ENCODE measurements around the gene PRPS1.
A peak's percentile ranks its signal among the peaks of the same experiment; 100 is the strongest.

PRPS1 gene

DNA sequence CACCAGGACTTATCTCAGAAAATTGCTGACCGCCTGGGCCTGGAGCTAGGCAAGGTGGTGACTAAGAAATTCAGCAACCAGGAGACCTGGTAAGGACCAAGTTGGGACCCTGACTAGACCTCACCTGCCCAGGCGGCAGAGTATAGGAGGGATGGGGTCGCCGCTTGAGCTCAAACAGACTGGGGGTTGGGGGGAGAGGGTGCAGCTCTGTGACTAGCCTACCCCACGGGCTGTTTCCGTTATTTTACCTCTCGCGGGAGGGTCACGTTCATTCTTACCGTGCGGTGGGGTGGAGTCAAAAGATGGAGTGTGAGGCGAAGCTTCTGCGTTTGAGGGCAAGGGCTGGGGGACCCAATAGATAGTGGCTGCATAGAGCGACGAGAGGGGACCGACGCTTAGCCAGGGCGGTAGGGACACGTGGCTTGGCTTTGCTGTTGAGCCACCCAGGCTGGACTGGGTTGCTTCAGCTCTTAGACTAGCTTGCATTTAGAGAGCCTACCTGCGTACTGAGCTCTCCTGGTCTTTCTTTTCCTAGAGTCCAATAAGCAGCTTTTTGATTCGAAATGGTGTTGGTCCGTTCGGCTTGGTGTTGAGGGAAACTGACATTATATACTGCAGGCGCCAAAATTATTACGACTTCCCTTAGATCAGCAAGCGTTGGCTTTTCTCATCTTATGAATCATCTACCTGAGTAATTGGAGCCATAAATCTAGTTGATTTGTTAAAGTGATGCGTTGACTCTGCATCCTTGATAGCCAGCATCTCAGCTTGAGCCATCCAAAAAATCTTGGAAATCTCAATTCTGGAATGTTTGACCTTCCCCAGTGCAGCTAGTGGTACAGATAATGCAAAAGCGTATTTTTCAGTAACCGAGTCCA, 591 bp downstream of the PRPS1 start:
- peaks cover 54% of the 10 kb centered on the region for H3K79me2 ChIP-seq (ENCODE audit: low read length)

DNA sequence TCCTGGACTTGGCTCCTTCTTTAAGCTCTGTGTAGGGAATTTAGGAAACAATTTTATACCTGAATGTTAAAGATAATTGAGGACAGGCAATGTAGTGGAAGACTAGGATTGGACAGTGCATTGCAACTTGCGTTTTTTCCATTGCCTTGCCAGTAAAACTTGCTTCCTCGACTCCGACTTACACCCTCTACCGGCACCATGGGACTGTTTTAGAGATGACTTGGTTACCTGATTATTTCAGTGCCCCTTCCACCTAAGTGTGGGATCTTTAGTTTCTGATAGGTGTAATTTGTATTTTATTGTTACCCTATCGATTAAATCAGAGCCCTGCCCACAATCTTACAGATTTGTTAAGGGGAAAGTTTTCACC, 1.2 kb downstream of the PRPS1 start:
- H3K4me3 ChIP-seq (ENCODE audit: low read length) = peak overlapping the region; percentile 82
- peaks cover 6% of the 10 kb centered on the region for H3K36me3 ChIP-seq (replicated peaks; ENCODE audit: low read depth, low read length)
- H4K20me1 ChIP-seq (ENCODE audit: insufficient read depth, low read length) = peaks cover 25% of the 10 kb centered on the region
- peaks cover 15% of the 10 kb centered on the region for H3K4me1 ChIP-seq (ENCODE audit: low read length)
- peak overlapping the region; percentile 90 for H3K9ac ChIP-seq (ENCODE audit: low read length)
- H3K4me2 ChIP-seq (ENCODE audit: low read length) = peak overlapping the region; percentile 65
- no peak for TF ChIP-seq EZH2phosphoT487 (IDR thresholded peaks at IDR 0.05; ENCODE audit: low read depth)
- TF ChIP-seq, protein P1, sequence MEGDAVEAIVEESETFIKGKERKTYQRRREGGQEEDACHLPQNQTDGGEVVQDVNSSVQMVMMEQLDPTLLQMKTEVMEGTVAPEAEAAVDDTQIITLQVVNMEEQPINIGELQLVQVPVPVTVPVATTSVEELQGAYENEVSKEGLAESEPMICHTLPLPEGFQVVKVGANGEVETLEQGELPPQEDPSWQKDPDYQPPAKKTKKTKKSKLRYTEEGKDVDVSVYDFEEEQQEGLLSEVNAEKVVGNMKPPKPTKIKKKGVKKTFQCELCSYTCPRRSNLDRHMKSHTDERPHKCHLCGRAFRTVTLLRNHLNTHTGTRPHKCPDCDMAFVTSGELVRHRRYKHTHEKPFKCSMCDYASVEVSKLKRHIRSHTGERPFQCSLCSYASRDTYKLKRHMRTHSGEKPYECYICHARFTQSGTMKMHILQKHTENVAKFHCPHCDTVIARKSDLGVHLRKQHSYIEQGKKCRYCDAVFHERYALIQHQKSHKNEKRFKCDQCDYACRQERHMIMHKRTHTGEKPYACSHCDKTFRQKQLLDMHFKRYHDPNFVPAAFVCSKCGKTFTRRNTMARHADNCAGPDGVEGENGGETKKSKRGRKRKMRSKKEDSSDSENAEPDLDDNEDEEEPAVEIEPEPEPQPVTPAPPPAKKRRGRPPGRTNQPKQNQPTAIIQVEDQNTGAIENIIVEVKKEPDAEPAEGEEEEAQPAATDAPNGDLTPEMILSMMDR (IDR thresholded peaks at IDR 0.05; ENCODE audit: low read depth, low read length) = peak; percentile 25; the same call in 1 of the 2 replicates
- H3K79me2 ChIP-seq (ENCODE audit: low read length) = peaks cover 60% of the 10 kb centered on the region
- H2AFZ ChIP-seq (ENCODE audit: low read depth, low read length) = no peak overlapping the region
- H3K27ac ChIP-seq (ENCODE audit: low read length) = no peak overlapping the region
- H3K9me3 ChIP-seq (ENCODE audit: insufficient read depth, low read length) = no peaks in the 10 kb centered on the region
- no peaks in the 10 kb centered on the region for H3K27me3 ChIP-seq (ENCODE audit: low read depth, low read length)

More for the DNA sequence above, 591 bp downstream of the PRPS1 start:
- peak overlapping the region; percentile 63 for H3K27ac ChIP-seq (ENCODE audit: low read length)
- H3K4me3 ChIP-seq (ENCODE audit: low read length) = peak overlapping the region; percentile 82
- peak overlapping the region; percentile 90 for H3K9ac ChIP-seq (ENCODE audit: low read length)
- peak overlapping the region; percentile 86 for H2AFZ ChIP-seq (ENCODE audit: low read depth, low read length)
- peaks cover 6% of the 10 kb centered on the region for H3K36me3 ChIP-seq (replicated peaks; ENCODE audit: low read depth, low read length)
- H3K9me3 ChIP-seq (ENCODE audit: insufficient read depth, low read length) = no peaks in the 10 kb centered on the region
- H4K20me1 ChIP-seq (ENCODE audit: insufficient read depth, low read length) = peaks cover 25% of the 10 kb centered on the region
- no peaks in the 10 kb centered on the region for H3K27me3 ChIP-seq (ENCODE audit: low read depth, low read length)
- TF ChIP-seq, protein P1 (IDR thresholded peaks at IDR 0.05; ENCODE audit: low read depth, low read length) = no peak
- peaks cover 15% of the 10 kb centered on the region for H3K4me1 ChIP-seq (ENCODE audit: low read length)
- peak overlapping the region; percentile 65 for H3K4me2 ChIP-seq (ENCODE audit: low read length)

DNA sequence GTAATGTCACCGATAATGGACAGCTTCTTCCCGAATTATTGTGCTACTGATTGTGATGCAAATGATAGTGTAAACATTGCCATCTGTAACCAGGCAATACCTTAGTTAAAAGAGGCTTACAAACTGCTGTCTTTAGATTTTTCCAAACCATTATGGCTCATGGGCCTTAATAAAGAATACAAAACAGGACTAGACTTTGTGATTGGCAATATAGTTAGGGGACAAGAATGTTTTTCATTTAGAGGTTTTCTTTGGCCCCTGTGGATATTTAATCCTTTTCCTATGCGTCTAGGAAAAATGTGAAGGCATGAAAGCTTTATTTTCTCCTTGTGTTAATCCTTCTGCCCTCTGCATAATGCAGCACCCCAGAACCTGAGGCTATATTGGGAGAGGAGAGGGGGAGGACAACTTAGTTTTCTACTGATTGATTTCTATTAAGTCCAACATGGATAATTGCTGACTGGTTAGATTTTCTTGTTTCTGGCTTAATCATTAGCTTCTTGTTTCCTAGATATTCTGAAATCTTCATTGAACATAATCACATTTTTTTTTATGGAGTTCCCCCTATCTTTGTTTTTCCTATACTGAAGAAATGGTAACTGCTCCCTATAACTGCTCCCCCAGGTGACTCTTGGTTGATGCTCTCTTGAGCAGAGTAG, 1.9 kb downstream of the PRPS1 start:
- peaks cover 25% of the 10 kb centered on the region for H4K20me1 ChIP-seq (ENCODE audit: insufficient read depth, low read length)
- no peak overlapping the region for H2AFZ ChIP-seq (ENCODE audit: low read depth, low read length)
- H3K4me2 ChIP-seq (ENCODE audit: low read length) = peak overlapping the region; percentile 65
- H3K27ac ChIP-seq (ENCODE audit: low read length) = no peak overlapping the region
- peak overlapping the region; percentile 90 for H3K9ac ChIP-seq (ENCODE audit: low read length)
- no peaks in the 10 kb centered on the region for H3K27me3 ChIP-seq (ENCODE audit: low read depth, low read length)
- H3K79me2 ChIP-seq (ENCODE audit: low read length) = peaks cover 66% of the 10 kb centered on the region
- no peaks in the 10 kb centered on the region for H3K9me3 ChIP-seq (ENCODE audit: insufficient read depth, low read length)
- peaks cover 6% of the 10 kb centered on the region for H3K36me3 ChIP-seq (replicated peaks; ENCODE audit: low read depth, low read length)
- H3K4me3 ChIP-seq (ENCODE audit: low read length) = peak overlapping the region; percentile 82
- peaks cover 15% of the 10 kb centered on the region for H3K4me1 ChIP-seq (ENCODE audit: low read length)
- TF ChIP-seq EZH2phosphoT487 (IDR thresholded peaks at IDR 0.05; ENCODE audit: low read depth) = no peak
- TF ChIP-seq, protein P1 (IDR thresholded peaks at IDR 0.05; ENCODE audit: low read depth, low read length) = no peak

DNA sequence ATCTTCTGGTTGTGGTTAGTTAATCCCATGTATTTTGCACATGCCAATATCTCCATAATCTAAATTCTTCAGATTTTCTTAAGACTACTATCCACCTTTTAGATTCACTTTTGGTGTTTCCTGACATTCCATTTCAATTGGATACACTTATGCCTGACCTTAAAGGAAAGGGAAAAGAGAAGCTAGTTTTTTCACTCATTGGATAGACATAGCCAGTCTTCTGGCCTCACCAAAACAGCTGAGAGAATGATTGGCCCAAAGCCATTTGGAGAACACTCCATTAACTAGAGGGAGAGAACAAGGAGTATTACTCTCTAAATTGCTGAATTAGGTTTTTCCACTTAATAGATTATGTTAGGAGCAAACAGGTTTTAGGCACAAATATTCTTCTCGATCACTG, 4.0 kb downstream of the PRPS1 start:
- TF ChIP-seq, protein P1 (IDR thresholded peaks at IDR 0.05; ENCODE audit: low read depth, low read length) = no peak
- TF ChIP-seq EZH2phosphoT487 (IDR thresholded peaks at IDR 0.05; ENCODE audit: low read depth) = no peak
- Histone ChIP-seq H4K20me1 (ENCODE audit: insufficient read depth, low read length) (peaks cover 31% of the 10 kb centered on the region), H3K4me2 (ENCODE audit: low read length) (no peak overlapping the region)

More for the DNA sequence above, 4.0 kb downstream of the PRPS1 start:
- Histone ChIP-seq H3K9ac (ENCODE audit: low read length) (no peak overlapping the region), H3K36me3 (replicated peaks; ENCODE audit: low read depth, low read length) (peaks cover 6% of the 10 kb centered on the region), H2AFZ (ENCODE audit: low read depth, low read length) (no peak overlapping the region), H3K9me3 (ENCODE audit: insufficient read depth, low read length) (no peaks in the 10 kb centered on the region), H3K4me1 (ENCODE audit: low read length) (peaks cover 15% of the 10 kb centered on the region), H3K27ac (ENCODE audit: low read length) (no peak overlapping the region), H3K4me3 (ENCODE audit: low read length) (no peak overlapping the region), H3K79me2 (ENCODE audit: low read length) (peaks cover 88% of the 10 kb centered on the region), H3K27me3 (ENCODE audit: low read depth, low read length) (no peaks in the 10 kb centered on the region)
